Activated CD4-positive, alpha-beta memory T cell treated with anti-CD3 and anti-CD28 coated beads for 36 hours (primary cell): ENCODE measurements around the gene MAST4. TPM values are rescaled to one million over a fixed set of nuclear protein-coding genes. Genes with fewer than 3 reads are reported as not detected.

Experiments used
- CTCF ChIA-PET: fragments of 350-600 bp; sonication (Branson Sonifier 250); formaldehyde crosslinking; loops from one replicate; lab custom pipeline; 2021; ENCODE audit warnings: antibody characterized with exemption, inconsistent platforms; lab: Charles Lee
- POLR2A ChIA-PET: fragments of 350-600 bp; sonication (Branson Sonifier 250); formaldehyde crosslinking; loops from one replicate; lab custom pipeline; 2021; ENCODE audit warnings: antibody characterized with exemption; lab: Charles Lee
- DNase-seq: peaks from one replicate; pipeline ENCODE4 v3.0.0-alpha.2; 2020
- H3K27ac Mint-ChIP-seq: one replicate; pipeline ENCODE4 v1.8.0; 2021; ENCODE audit warnings: mixed read lengths
- H3K27me3 Mint-ChIP-seq: one replicate; pipeline ENCODE4 v1.8.0; 2021; ENCODE audit warnings: mixed read lengths
- H3K36me3 Mint-ChIP-seq: one replicate; pipeline ENCODE4 v1.8.0; 2021; ENCODE audit warnings: mixed read lengths
- H3K4me1 Mint-ChIP-seq: one replicate; pipeline ENCODE4 v1.8.0; 2021; ENCODE audit warnings: low read depth, mixed read lengths
- H3K4me3 Mint-ChIP-seq: one replicate; pipeline ENCODE4 v1.8.0; 2021; ENCODE audit warnings: mild to moderate bottlenecking, mixed read lengths
- H3K9me3 Mint-ChIP-seq: one replicate; pipeline ENCODE4 v1.8.0; 2021; ENCODE audit warnings: mixed read lengths
- intact Hi-C: fragments of 100-400 bp; cut with micrococcal nuclease; formaldehyde crosslinking; loops from one replicate; pipeline ENCODE4 v1.15.1; 2023
- total RNA-seq, 2 experiments: library from RNA; stranded (reverse); gene quantifications; one replicate each; pipeline ENCODE4 v1.2.3, GENCODE V29; 2021

The MAST4 gene
- total RNA-seq, 2 experiments from 2014 or later: 30.2 to 30.3 TPM

GRCh38 chr5:67003685-67003934, 407.4 kb downstream of the MAST4 start:
- H3K27me3 Mint-ChIP-seq: no peaks in the 10 kb centered on the region
- no peaks in the 10 kb centered on the region for H3K9me3 Mint-ChIP-seq
- no peak for DNase-seq
- ChIA-PET CTCF (interaction anchor here (3.5 kb wide), 1 partner anchor 16 kb away, joined by 13 read pairs; no protein-coding TSS in a partner anchor), POLR2A (interaction anchor here (1.2 to 2.4 kb wide), 2 partner anchors 159 to 175 kb away, joined by 3 to 6 read pairs; no protein-coding TSS in a partner anchor)
- H3K4me1 Mint-ChIP-seq: peaks cover 53% of the 10 kb centered on the region
- peaks cover 9% of the 10 kb centered on the region for H3K36me3 Mint-ChIP-seq
- H3K27ac Mint-ChIP-seq: peak overlapping the region; percentile 57
- intact Hi-C loops: loop anchor here (5.0 to 10.0 kb wide), 6 partner anchors 121 to 1431 kb away; partner anchors contain the start of genes PIK3R1 and SREK1
- H3K4me3 Mint-ChIP-seq: peak overlapping the region; percentile 57

- ChIA-PET CTCF (interaction anchor here (1.4 to 3.5 kb wide), 4 partner anchors 16 to 203 kb away, joined by 4 to 13 read pairs (median 5); no protein-coding TSS in a partner anchor), POLR2A (interaction anchor here (0.7 to 2.4 kb wide), 7 partner anchors 15 to 211 kb away, joined by 3 to 6 read pairs (median 3); no protein-coding TSS in a partner anchor)
- intact Hi-C loops: loop anchor here (1.0 to 10.0 kb wide), 14 partner anchors 8 to 1431 kb away; partner anchors contain the start of genes PIK3R1 and SREK1
- Mint-ChIP-seq H3K4me1 (peaks cover 58% of the 10 kb centered on the region), H3K36me3 (peaks cover 9% of the 10 kb centered on the region), H3K4me3 (peak overlapping the region; percentile 92), H3K9me3 (no peaks in the 10 kb centered on the region), H3K27ac (peak overlapping the region; percentile 95), H3K27me3 (no peaks in the 10 kb centered on the region)
- peak; percentile 95 for DNase-seq
Measured at GRCh38 chr5:67003935-67004729, 407.9 kb downstream of the MAST4 start.

GRCh38 chr5:67004730-67005350, 408.6 kb downstream of the MAST4 start:
- ChIA-PET POLR2A (interaction anchor here (0.7 to 2.4 kb wide), 7 partner anchors 14 to 211 kb away, joined by 3 to 6 read pairs (median 3); no protein-coding TSS in a partner anchor), CTCF (interaction anchor here (1.0 to 1.7 kb wide), 5 partner anchors 15 to 210 kb away, joined by 3 to 5 read pairs (median 4); no protein-coding TSS in a partner anchor)
- Mint-ChIP-seq H3K4me3 (peak overlapping the region; percentile 92), H3K27me3 (no peaks in the 10 kb centered on the region), H3K36me3 (peaks cover 12% of the 10 kb centered on the region), H3K27ac (peak overlapping the region; percentile 95), H3K9me3 (no peaks in the 10 kb centered on the region), H3K4me1 (peaks cover 65% of the 10 kb centered on the region)
- DNase-seq: no peak
- intact Hi-C loops: loop anchor here (1.0 to 10.0 kb wide), 14 partner anchors 7 to 1430 kb away; partner anchors contain the start of genes PIK3R1 and SREK1

- H3K27ac Mint-ChIP-seq: peak overlapping the region; percentile 95
- peaks cover 76% of the 10 kb centered on the region for H3K4me1 Mint-ChIP-seq
- ChIA-PET POLR2A (interaction anchor here (1.0 to 2.4 kb wide), 3 partner anchors 22 to 177 kb away, joined by 3 to 6 read pairs (median 3); no protein-coding TSS in a partner anchor), CTCF (interaction anchor here (1.0 to 1.2 kb wide), 2 partner anchors 18 to 209 kb away, joined by 3 read pairs; no protein-coding TSS in a partner anchor)
- no peak for DNase-seq
- peaks cover 12% of the 10 kb centered on the region for H3K36me3 Mint-ChIP-seq
- H3K9me3 Mint-ChIP-seq: no peaks in the 10 kb centered on the region
- H3K27me3 Mint-ChIP-seq: no peaks in the 10 kb centered on the region
- peak overlapping the region; percentile 92 for H3K4me3 Mint-ChIP-seq
- intact Hi-C loops: loop anchor here (2.0 to 10.0 kb wide), 7 partner anchors 15 to 1429 kb away; partner anchors contain the start of gene SREK1
Measured at GRCh38 chr5:67005737-67006499, 409.7 kb downstream of the MAST4 start.

GRCh38 chr5:67006500-67006848, 410.3 kb downstream of the MAST4 start:
- POLR2A ChIA-PET: no interaction called here
- CTCF ChIA-PET: no interaction called here
- peak overlapping the region; percentile 95 for H3K27ac Mint-ChIP-seq
- H3K36me3 Mint-ChIP-seq: peaks cover 12% of the 10 kb centered on the region
- intact Hi-C loops: loop anchor here (10.0 kb wide), 4 partner anchors 452 to 1428 kb away; partner anchors contain the start of gene SREK1
- H3K9me3 Mint-ChIP-seq: no peaks in the 10 kb centered on the region
- H3K4me3 Mint-ChIP-seq: peak overlapping the region; percentile 92
- H3K27me3 Mint-ChIP-seq: no peaks in the 10 kb centered on the region
- peaks cover 81% of the 10 kb centered on the region for H3K4me1 Mint-ChIP-seq
- no peak for DNase-seq

GRCh38 chr5:67009028-67009427, 412.8 kb downstream of the MAST4 start:
- DNase-seq: no peak
- peaks cover 12% of the 10 kb centered on the region for H3K36me3 Mint-ChIP-seq
- no peaks in the 10 kb centered on the region for H3K9me3 Mint-ChIP-seq
- no peaks in the 10 kb centered on the region for H3K27me3 Mint-ChIP-seq
- H3K4me1 Mint-ChIP-seq: peaks cover 86% of the 10 kb centered on the region
- ChIA-PET POLR2A (interaction anchor here (1.4 kb wide), 1 partner anchor 25 kb away, joined by 3 read pairs; no protein-coding TSS in a partner anchor), CTCF (no interaction called here)
- H3K4me3 Mint-ChIP-seq: peak overlapping the region; percentile 36
- H3K27ac Mint-ChIP-seq: peak overlapping the region; percentile 83
- intact Hi-C loops: loop anchor here (10.0 kb wide), 4 partner anchors 454 to 1426 kb away; partner anchors contain the start of gene SREK1

GRCh38 chr5:67010684-67011409, 414.7 kb downstream of the MAST4 start:
- H3K4me3 Mint-ChIP-seq: no peak overlapping the region
- ChIA-PET POLR2A (no interaction called here), CTCF (interaction anchor here (1.0 kb wide), 1 partner anchor 23 kb away, joined by 4 read pairs; no protein-coding TSS in a partner anchor)
- peak overlapping the region; percentile 72 for H3K27ac Mint-ChIP-seq
- H3K27me3 Mint-ChIP-seq: no peaks in the 10 kb centered on the region
- peak; percentile 69 for DNase-seq
- no peaks in the 10 kb centered on the region for H3K9me3 Mint-ChIP-seq
- peaks cover 98% of the 10 kb centered on the region for H3K4me1 Mint-ChIP-seq
- intact Hi-C loops: no loop called here
- peaks cover 7% of the 10 kb centered on the region for H3K36me3 Mint-ChIP-seq

GRCh38 chr5:67011422-67011821, 415.2 kb downstream of the MAST4 start:
- H3K27ac Mint-ChIP-seq: peak overlapping the region; percentile 72
- H3K36me3 Mint-ChIP-seq: peaks cover 7% of the 10 kb centered on the region
- no peaks in the 10 kb centered on the region for H3K9me3 Mint-ChIP-seq
- H3K4me3 Mint-ChIP-seq: no peak overlapping the region
- H3K27me3 Mint-ChIP-seq: no peaks in the 10 kb centered on the region
- CTCF ChIA-PET: interaction anchor here (1.0 to 1.2 kb wide), 2 partner anchors 24 to 146 kb away, joined by 3 to 4 read pairs; no protein-coding TSS in a partner anchor
- POLR2A ChIA-PET: interaction anchor here (1.1 to 1.3 kb wide), 2 partner anchors 149 to 156 kb away, joined by 3 to 5 read pairs; no protein-coding TSS in a partner anchor
- peaks cover 94% of the 10 kb centered on the region for H3K4me1 Mint-ChIP-seq
- no peak for DNase-seq
- intact Hi-C loops: no loop called here

GRCh38 chr5:67012171-67012570, 416.0 kb downstream of the MAST4 start:
- Mint-ChIP-seq H3K27ac (peak overlapping the region; percentile 72), H3K36me3 (peaks cover 5% of the 10 kb centered on the region), H3K27me3 (no peaks in the 10 kb centered on the region), H3K4me1 (peaks cover 94% of the 10 kb centered on the region), H3K4me3 (no peak overlapping the region), H3K9me3 (no peaks in the 10 kb centered on the region)
- peak; percentile 58 for DNase-seq
- intact Hi-C loops: loop anchor here (1.0 to 2.0 kb wide), 5 partner anchors 8 to 183 kb away; no protein-coding TSS in a partner anchor
- CTCF ChIA-PET: interaction anchor here (0.8 to 1.2 kb wide), 2 partner anchors 143 to 145 kb away, joined by 3 to 5 read pairs; no protein-coding TSS in a partner anchor
- POLR2A ChIA-PET: interaction anchor here (1.0 to 1.3 kb wide), 4 partner anchors 10 to 155 kb away, joined by 3 to 5 read pairs (median 4); no protein-coding TSS in a partner anchor

GRCh38 chr5:67013719-67014118, 417.5 kb downstream of the MAST4 start:
- intact Hi-C loops: loop anchor here (2.0 kb wide), 2 partner anchors 51 to 185 kb away; no protein-coding TSS in a partner anchor
- H3K36me3 Mint-ChIP-seq: peaks cover 5% of the 10 kb centered on the region
- CTCF ChIA-PET: interaction anchor here (1.1 to 1.2 kb wide), 2 partner anchors 9 to 26 kb away, joined by 3 to 4 read pairs; no protein-coding TSS in a partner anchor
- H3K9me3 Mint-ChIP-seq: no peaks in the 10 kb centered on the region
- no peak for DNase-seq
- no peak overlapping the region for H3K4me3 Mint-ChIP-seq
- POLR2A ChIA-PET: no interaction called here
- peaks cover 80% of the 10 kb centered on the region for H3K4me1 Mint-ChIP-seq
- no peak overlapping the region for H3K27ac Mint-ChIP-seq
- H3K27me3 Mint-ChIP-seq: no peaks in the 10 kb centered on the region
